Measurements from ENCODE around the gene IRF8. TPM values are rescaled to one million over a fixed set of nuclear protein-coding genes. Genes with fewer than 3 reads are reported as not detected.

The IRF8 gene, protein sequence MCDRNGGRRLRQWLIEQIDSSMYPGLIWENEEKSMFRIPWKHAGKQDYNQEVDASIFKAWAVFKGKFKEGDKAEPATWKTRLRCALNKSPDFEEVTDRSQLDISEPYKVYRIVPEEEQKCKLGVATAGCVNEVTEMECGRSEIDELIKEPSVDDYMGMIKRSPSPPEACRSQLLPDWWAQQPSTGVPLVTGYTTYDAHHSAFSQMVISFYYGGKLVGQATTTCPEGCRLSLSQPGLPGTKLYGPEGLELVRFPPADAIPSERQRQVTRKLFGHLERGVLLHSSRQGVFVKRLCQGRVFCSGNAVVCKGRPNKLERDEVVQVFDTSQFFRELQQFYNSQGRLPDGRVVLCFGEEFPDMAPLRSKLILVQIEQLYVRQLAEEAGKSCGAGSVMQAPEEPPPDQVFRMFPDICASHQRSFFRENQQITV
- total RNA-seq = 43.1 TPM
- long read RNA-seq, transcript IRF8-201 (9 exons, 3,030 nt) = major isoform, 115 of 133 reads
- long read RNA-seq, partial matches to known transcripts = 7 of 133 reads
- long read RNA-seq, other reads (novel, unspliced or antisense) = 8 of 133 reads

DNA sequence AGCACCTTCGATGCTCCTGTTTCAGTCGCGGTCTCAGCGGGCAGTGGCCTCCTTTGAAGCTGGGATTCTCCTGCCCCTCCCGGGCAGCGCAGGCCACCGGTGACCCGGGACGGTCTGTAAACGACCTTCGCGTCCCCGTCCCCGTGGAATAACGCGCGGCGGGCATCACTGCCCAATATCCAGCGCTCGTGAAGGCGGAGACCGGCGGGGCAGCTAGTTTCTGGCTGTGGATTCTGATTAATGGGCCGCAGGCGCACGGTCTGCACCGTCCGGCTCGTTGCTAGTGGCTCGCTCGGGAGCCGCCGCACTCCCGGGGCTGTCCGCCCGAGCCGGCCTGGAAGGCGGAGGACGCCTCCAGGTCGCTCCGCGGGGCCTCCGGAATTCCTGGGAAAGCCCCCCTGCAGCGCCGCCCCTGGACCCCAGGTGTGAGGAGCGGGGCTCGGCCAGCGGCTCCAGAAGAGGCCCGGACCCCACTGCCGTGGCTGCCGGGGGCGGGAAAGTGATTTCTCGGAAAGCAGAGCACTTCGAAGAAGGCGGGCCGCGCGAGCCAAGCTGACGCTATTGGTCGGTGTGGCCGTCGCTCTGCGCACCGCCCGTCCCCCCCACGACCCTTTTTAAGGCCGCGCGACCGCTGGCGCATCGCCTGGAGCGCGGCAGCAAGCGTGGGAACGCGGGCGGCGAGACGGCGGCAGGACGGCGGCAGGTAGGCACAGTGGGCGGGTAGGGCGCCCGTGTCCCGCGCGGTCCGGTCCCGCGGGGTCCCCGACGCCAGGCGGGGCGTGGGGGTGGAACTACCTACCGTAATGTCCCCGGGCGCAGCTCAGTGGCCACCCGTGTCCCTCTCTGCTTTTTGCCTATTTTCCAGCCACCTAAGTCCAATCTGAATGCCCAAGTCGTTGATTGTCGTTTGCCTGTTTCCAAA is at the start of gene IRF8:
Gene IRF8, plus strand, starts transcription at position 642 of the 922 bp plus-strand sequence. CDS start 3,854 bp downstream, outside the sequence.
- no peaks in the 10 kb centered on the region for H3K36me3 ChIP-seq
- peak within 1 kb of the TSS; percentile 73 for H3K27ac ChIP-seq
- ATAC-seq = peak; percentile 91
- intact Hi-C loops (cut with DNase I) = no loop called here
- peaks cover 17% of the 10 kb centered on the region for H3K4me1 ChIP-seq
- TF ChIP-seq, protein P1, sequence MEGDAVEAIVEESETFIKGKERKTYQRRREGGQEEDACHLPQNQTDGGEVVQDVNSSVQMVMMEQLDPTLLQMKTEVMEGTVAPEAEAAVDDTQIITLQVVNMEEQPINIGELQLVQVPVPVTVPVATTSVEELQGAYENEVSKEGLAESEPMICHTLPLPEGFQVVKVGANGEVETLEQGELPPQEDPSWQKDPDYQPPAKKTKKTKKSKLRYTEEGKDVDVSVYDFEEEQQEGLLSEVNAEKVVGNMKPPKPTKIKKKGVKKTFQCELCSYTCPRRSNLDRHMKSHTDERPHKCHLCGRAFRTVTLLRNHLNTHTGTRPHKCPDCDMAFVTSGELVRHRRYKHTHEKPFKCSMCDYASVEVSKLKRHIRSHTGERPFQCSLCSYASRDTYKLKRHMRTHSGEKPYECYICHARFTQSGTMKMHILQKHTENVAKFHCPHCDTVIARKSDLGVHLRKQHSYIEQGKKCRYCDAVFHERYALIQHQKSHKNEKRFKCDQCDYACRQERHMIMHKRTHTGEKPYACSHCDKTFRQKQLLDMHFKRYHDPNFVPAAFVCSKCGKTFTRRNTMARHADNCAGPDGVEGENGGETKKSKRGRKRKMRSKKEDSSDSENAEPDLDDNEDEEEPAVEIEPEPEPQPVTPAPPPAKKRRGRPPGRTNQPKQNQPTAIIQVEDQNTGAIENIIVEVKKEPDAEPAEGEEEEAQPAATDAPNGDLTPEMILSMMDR (IDR thresholded peaks at IDR 0.05) = no peak
- peak; percentile 91 for DNase-seq
- H3K27me3 ChIP-seq = peaks cover 28% of the 10 kb centered on the region
- peak within 1 kb of the TSS; percentile 65 for H3K4me3 ChIP-seq
- H3K9me3 ChIP-seq = no peaks in the 10 kb centered on the region

DNA sequence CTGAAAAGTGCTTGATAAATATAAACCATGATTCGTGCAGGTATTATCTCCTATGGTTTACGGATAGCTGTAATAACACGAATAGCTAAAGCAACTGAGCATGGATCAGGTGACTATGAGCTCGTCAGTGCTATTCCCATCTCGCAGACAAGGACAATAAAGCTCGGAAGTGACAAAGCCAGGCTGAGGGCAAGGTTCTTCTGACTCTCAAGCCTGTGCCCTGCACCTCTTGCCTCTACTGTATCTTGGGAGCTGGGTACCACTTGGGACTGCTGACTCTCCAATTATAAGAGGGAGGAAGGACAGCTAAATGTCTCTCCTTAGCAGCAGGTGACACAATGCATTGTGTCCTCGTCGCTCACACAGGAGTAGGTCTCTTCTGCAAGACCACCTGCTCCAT is 49.6 kb upstream of the IRF8 start:
- DNase-seq (no peak), ATAC-seq (no peak)
- TF ChIP-seq, protein P1 (IDR thresholded peaks at IDR 0.05) = no peak
- H3K9me3 ChIP-seq = no peaks in the 10 kb centered on the region
- intact Hi-C loops (cut with DNase I) = no loop called here
- no peak overlapping the region for H3K4me3 ChIP-seq
- no peaks in the 10 kb centered on the region for H3K36me3 ChIP-seq
- H3K27me3 ChIP-seq = peaks cover 5% of the 10 kb centered on the region
- H3K27ac ChIP-seq = no peak overlapping the region
- peaks cover 7% of the 10 kb centered on the region for H3K4me1 ChIP-seq

DNA sequence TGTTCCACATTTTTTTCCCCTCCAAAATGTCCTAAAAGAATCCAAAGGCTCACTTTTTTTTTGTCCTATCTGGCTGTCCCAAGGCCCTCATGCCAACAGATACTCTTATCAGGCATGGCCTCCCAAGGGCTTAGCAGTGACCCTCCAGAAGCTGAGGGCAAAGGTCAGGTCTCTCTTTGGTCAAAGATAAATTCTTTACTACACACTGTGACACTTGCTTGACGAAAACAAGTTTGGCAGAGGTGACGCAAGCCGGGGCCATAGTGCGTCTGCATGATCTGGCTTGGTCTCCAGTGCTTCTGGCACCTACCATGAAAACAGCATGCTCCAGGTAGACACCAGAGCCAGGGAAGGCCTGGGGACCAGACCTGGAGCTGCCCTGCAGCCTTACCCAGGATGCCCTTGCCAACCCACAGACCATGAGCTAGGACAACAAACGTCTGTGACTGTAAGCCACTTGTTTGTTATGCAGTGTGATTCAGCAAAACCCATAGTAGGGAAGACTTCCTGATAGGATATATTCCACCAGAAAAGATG is 48.5 kb upstream of the IRF8 start:
- Histone ChIP-seq H3K27ac (no peak overlapping the region), H3K27me3 (peaks cover 5% of the 10 kb centered on the region), H3K9me3 (no peaks in the 10 kb centered on the region), H3K36me3 (no peaks in the 10 kb centered on the region), H3K4me1 (no peaks in the 10 kb centered on the region), H3K4me3 (no peak overlapping the region)
- intact Hi-C loops (cut with DNase I) = no loop called here
- TF ChIP-seq, protein P1 (IDR thresholded peaks at IDR 0.05) = no peak
- ATAC-seq (no peak), DNase-seq (no peak)

DNA sequence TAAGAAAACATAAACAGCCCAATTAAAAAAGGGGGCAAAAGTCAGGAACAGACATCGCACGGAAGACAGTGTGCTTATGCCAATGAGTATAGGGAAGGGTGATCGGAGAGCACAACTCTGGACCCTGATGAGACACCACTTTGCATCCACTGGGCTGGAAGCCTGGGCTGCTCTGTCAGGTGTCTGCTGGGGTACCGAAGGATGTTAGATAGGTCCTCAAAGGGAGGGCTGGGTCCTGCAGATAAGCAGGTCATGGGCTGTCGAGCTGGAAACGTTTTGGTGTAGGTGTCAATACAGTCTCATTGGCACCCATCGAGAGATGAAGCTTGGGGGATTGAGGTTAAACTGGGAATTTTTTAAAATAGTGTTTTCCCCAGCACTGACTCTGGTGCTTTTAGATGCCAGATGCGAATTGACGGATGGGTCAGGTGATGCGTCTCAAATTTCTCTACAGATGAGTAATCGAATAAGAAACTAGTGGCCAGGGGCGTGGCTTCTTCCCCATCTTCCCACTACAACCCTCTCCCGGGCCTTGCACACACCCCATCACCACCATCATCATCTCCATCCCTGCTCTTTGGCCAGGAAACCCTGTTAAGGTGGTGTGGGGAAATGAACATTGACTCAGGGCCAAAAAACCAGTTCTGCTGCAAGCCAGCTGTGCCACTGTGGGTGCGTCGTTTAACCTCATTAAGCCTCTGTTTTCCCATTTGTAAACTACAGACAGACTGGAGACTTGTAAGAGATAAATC is 47.8 kb upstream of the IRF8 start:
- intact Hi-C loops (cut with DNase I) = no loop called here
- no peaks in the 10 kb centered on the region for H3K9me3 ChIP-seq
- H3K4me1 ChIP-seq = no peaks in the 10 kb centered on the region
- DNase-seq (no peak), ATAC-seq (no peak)
- no peak overlapping the region for H3K27ac ChIP-seq
- no peak overlapping the region for H3K4me3 ChIP-seq
- H3K27me3 ChIP-seq = peaks cover 3% of the 10 kb centered on the region
- H3K36me3 ChIP-seq = no peaks in the 10 kb centered on the region
- TF ChIP-seq, protein P1 (IDR thresholded peaks at IDR 0.05) = no peak

Measured in upper lobe of right lung (tissue), 1 donor.